NCI-H2171 (cell line): ENCODE results near the gene RMC1.
"Not testable (repeated sequence)": the region's sequence is repeated elsewhere in the genome, so short reads cannot be mapped to it uniquely, and the experiment has no call there.

Source experiments
- DNase-seq: peaks from one replicate; lab custom pipeline; 2025; lab: John Stamatoyannopoulos, UW

RMC1 gene

DNA sequence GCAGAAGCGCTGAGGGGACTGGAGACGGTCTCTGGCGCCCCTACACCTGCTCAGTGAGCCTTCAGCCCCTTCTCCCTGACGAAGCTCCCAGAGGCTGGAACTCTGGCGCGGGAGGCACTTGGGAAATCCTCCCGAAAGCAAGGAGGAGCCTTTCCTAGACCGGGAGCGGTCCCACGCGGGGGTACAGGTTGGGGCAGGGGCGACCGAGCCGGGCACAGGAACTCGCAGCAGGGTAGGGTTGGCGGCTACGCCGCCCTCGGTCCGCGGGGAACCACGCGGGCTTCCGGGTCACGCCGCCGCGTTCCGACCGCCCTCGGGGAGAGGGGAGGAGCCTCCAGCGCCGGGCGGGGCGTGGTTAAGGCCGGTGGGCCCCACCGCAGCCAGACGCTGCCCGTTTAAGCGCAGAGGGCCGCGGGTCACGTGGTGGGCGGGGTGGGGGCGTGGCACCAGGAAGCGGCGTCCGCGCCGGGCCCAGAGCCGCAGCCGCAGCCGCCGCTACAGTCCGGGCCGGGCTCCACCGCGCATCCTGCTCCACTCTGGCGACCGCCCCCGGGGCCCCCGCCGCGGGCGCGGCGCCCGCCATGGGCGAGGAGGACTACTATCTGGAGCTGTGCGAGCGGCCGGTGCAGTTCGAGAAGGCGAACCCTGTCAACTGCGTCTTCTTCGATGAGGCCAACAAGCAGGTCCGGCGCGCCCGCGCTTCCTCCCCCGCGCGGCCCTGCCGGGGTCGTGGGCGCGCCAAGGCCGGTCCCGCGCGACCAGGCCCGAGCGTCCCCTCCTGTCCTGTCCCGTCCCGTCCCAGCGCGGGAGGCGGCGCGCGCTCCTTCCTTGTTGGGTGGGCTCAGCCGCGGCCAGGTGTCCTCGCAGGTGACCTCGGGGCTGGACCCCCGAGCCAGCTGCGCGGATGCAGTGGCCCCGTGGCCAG lies at the start of gene RMC1:
RMC1 (plus strand) TSS at position 474 of the 925 bp plus-strand sequence; CDS start at position 582, 108 bp downstream.
- DNase-seq: peak; percentile 94

DNA sequence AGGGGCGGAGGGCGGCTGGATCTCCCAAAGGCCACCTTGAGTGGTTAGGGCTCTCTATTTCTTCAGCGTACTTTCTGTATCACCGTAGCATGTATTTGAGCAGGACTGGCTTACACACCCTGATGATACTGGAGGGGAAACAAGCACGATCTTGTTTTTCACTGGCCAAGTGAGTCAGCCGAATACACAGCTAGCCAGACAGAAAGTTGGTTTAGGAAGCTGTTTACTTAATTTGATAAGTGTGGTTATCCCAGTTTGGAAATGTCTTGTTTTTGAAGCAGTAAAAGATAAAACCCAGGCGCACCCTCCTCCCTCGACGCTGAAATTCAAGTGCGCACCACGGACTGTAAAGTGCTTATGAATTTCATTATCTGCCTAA lies 49.6 kb upstream of the RMC1 start:
- DNase-seq: no peak

DNA sequence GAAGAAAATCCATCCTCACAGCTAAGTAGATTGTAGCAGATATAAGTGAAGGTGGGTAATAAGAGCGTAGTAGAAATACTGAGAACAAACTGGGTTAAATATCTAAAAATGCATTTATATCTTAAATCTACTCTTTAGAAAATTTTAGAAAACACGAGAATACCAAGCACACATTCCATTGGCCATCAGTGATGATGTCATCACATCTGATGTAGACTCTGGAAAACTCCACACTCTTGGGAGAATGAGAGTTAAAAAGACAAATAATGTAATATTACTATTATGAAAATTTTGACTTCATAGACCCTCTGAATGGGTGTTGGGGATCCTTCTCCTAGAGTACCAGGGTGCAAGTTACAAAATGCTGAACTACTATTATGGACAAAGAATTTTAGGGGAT lies 46.5 kb upstream of the RMC1 start:
- DNase-seq: no peak

DNA sequence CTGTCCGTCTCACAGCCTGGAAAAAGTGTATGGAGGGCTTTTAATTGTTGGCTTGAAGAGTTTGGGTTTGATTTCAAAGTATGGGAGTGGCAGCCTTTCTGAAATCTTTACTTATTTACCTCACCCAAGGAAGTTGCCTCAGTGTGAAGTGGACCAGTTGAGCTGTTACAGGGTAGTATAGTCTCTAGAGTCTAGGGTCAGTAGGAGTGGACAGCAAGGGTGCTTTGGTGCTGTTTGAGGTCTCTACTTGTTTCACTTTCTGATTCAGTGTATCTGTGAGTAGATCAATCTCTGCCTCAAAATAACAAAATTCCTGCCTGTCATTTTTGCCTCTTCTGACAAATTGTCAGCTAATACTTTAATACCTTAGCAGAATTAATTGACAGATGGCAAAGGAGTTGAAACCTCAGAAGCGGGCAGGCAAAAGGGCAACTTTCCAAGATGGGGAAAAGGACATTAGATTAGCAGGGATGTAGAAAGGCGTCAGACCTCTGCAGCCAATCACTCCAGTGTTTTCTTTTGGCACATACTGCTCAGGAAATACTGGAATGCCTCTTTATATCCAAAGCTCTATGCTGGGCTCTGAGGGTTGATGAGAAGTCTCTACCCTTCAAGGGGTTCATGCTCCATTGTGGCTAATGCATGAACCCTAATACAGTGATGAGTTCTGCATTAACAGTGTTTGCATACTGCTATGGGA lies 44.3 kb upstream of the RMC1 start:
- DNase-seq: no peak

DNA sequence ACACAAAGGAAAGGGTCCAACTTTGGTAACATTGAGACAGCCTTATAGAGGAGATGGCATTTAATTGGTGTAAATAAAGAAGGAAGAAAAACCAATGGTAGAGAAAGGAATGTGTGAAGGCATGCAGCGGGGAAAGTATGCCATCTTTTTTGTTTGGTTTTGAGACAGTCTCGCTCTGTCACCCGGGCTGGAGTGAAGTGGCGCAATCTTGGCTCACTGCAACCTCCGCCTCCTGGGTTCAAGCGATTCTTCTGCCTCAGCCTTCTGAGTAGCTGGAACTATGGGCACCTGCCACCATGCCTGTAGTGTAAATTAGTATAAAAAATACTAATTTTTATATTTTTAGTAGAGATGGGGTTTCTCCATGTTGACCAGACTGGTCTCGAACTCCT lies 43.8 kb upstream of the RMC1 start:
- DNase-seq: no peak

DNA sequence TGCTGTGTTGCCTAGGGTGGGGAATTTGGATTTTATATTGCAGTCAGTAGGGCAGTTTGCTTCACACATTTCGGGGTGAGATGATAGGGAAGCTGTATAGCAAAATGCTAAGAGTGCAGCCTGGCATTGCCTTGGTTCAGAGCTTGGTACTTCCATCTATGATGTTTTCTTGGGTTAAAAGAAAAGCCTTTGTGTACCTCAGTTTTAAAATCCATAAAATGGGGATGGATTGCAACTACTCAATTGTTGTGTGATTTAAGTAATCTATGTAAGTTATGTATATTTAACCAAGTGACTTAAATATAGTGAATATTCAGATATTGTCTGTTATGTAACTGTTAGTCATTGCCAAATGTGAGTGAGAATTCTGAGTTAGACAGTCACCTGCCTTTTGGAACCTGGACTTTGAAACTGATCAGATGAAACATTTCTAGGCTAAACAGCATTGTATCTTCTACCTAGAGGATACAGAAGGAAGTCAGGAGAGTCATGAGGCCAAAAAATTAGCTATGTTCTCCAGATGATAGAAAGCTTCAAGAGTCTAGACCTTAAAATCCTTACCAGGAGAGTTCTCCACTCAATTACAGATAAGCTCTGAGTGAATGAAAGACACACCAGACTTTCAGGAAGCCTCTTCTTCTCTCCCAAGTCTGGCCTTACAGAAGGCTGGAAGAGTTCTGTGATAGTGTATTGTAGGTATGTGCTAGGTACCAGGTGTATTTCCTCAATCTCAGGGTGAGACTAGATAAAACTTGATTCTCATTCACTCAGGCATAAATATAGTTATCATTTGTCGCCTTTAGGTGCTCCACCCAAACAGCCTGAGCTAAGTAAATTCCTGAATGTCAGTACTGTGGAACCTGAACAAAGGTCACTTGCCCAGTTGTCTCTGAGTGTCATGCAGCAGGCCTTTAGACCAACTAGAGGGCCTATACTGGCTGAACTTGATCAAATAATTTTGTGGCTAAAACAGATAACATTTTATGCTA lies 42.7 kb upstream of the RMC1 start:
- no peak for DNase-seq

DNA sequence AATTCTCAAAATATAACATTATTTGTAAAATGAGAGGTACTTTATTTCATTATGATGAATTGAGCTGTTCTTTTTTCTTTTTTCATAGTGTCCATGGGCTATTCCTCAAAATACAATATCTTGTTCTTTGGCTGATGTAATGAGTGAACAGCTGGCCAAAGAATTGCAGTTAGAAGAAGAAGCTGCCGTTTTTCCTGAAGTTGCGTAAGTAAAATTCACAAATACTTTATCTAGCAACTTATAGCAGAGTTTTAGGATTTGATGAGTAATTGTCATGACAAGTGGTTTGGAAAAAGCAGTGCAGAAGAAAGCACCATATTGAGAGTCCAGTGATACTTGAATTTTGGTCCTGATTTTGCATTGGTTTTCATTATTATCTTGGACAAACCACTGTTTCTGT lies 40.4 kb upstream of the RMC1 start:
- DNase-seq: no peak

DNA sequence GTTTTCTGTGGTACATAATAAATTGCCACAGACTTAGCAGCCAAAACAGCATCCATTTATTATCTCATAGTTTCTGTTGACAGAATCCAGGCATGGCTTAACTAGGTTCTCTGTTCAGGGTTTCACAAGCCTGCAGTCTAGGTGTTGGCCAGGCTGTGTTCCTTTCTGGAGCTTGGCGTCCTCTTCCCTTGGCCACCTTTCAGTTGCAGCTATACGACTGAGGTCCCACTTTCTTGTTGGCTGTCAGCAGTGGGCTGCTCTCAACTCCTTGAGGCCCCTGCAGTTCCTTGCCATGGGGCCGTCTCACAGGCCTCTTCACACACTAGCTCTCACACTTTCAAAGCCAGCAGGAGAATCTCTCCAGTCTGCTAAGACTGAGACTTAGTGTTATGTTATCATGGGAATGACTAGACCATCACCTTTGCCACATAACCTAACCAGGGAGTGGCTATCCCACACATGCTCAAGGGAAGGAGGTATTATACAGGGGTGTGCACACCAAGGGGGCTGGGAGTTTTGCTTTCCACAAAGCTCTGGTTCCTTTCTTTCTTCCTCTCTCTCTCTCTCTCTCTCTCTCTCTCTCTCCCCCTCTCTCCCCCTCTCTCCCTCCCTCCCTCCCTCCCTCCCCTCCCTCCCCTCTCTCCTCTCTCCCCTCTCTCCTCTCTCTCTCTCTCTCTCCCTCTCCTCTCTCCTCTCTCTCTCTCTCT lies 34.4 kb upstream of the RMC1 start:
- no peak for DNase-seq

DNA sequence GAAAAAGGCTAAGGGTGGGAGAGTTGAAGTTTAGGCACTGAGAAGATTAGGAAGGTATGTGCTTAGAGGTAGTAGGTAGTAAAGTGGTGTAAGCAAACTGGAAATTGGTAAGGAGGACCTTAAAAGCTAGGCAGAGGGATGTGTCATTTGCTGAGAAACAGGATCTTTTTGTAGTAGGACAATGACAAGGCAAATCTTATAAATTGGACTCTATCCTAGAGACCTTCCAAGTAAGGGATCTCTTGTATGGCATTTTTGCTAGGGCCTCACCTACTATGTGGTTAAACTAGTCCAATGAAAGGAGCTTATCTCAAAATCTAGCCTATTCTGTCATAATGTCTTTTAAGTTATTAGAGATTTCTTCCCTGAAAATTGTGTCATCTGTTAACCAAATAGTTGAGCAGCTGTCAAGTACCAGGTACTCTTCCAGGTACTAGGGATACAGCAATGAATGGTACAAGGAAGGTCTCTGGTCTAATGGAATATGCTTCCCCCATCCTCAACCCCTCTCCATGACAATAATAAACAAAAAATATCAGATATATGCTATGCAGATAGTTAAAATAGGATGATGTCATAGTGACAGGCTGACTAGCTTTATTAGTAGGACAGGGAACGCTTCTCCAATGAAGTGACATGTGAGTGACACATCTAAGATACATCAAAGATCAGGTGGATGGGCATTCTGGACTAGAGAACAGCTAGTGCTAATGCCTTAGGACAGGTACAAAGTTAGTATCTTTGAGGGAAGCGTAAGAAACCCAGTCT lies 32.5 kb upstream of the RMC1 start:
- no peak for DNase-seq

DNA sequence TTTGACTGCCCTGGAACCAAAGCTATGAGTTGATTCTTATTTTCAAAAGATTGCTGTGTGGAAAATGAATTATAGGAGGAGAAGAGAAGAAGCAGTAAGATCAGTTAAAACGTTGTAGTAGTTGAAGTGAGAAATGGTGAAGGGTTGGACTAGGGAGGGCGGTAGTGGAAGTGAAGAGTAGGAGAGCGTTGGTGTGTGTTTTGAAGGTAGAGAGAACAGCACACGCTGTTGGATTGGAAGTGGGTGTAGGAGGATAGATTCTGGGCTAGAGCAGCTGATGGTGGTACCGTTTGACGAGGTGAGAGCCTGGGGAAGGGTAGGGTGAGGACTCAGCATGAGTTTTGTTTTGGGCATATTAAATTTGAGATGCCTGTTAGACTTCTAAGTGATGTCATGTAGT lies 31.8 kb upstream of the RMC1 start:
- DNase-seq: no peak

DNA sequence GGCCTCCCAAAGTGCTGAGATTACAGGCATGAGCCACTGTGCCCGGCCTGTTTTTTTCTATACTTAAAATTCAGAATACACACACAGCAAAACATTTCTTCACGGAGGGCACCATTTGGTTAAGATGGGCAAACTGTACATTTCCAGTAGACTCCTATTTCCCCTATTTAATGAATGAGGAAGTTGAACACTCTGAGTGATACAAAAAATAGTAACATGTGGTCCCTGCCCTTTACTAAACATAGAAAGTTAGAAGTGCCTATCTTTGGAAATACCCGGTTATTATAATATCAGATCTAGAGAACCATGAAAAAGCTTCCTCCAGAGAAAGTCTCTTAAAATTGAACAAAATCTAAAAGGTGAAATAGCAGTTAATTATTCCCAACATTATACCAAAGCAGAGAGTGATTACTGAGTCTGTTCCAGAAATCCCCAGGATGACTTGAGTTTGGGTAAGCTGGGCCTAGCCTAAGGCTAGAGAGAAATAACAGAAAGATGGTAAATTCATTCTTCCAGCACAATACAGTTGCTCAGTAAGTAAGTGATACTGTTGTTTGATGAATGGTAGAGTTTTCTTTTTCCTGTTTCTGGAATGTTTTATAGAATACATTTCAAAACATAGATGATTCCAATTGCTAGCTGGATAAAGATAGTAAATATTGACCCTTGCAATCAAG lies 23.3 kb upstream of the RMC1 start:
- no peak for DNase-seq

DNA sequence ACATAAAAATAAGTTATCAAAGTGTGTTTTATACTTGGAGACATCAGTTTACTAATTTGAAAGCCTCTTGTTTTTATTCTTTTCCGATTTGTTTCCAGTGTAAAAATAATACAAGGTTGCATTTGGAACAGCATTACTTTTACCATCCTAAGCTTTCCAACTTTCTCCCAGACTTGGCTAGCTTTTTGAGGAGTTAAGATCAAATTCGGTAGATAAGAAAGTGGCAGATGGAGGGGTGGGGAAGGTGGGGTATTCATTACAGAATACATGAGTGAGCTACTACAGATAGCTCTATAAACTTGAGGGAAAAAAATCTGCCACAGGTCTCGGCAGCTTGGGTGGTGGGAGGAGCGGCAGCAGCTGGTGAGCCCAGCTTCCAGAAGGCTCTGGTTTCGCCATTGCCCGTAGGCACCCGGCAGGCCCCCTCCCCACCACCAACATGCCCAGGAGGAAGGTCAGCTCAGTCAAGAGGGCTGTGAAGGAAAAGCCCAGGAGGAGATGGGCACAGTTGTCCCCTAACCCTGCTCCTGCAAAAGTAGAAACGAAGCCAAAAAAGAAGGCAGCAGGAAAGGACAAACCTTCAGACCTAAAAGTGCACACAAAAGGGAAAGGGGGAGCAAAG lies 18.6 kb upstream of the RMC1 start:
- DNase-seq: peak; percentile 91

DNA sequence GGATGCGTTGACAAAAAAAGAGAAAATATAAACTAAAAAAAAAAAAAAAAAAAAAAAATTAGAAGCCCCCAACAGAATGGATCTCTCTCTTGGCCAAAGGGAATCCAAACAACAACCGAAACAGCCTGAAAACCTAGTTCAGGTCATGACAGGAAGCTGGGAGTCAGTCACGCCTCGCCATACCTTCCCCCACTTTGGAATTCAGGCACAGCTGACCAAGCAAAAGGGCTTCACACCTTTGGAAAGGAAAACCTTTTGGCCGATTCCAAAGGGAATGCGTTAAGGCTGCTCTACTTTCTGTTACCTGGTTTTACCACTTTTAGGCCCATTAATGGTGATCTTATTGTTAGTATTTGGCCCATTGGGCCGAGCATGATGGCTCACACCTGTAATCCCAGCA lies 17.9 kb upstream of the RMC1 start:
- no peak for DNase-seq

DNA sequence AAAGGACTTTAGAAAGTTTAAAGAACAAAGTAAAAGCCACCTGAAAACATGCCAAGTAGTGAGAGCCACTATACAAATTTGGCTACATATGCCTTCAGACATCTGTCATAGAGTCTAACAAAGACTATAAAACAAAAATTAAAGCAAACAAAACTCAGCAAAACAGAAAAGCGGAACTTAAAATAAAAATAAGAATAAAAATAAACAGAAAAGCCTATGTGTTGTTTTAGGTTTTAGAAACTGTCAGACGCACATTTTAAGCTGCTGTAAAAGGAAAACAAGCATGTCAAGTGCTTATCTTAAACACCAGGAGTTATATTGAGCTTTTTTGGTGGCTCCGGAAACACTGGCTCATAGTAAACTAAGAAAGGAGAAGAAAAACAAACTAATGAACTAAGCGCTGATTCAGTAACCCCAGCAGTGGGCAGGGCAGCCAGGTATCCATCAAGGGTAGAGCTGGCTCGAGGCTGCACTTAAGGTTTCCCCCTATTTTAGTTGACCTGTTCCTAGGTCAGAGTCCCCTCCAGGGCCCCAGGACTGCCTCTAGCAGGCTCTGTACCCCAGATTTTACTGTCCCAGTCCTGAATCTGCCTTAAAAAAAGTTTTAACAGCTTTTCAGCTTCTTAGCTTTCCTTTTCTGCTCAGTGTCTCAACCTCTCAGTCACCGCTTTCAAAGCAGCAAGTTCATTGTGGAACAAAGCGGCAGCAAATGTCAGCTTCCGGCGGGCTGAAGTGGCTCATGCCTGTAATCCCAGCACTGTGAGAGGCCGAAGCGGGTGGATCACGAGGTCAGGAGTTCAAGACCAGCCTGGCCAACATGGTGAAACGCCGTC lies 15.4 kb upstream of the RMC1 start:
- DNase-seq: no peak

DNA sequence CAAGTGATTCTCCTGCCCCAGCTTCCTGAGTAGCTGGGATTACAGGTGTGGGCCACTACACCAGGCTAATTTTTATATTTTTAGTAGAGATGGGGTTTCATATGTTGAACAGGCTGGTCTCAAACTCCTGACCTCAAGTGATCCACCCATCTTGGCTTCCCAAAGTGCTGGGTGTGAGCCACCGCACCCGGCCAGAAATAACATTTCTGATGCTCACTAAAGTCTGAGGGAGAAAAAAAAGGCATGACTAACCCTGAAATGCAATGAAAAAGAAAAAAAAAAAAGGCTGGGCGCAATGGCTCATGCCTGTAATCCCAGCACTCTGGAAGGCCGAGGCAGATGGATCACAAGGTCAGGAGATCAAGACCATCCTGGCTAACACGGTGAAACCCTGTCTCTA lies 13.7 kb upstream of the RMC1 start:
- not testable (repeated sequence) for DNase-seq

DNA sequence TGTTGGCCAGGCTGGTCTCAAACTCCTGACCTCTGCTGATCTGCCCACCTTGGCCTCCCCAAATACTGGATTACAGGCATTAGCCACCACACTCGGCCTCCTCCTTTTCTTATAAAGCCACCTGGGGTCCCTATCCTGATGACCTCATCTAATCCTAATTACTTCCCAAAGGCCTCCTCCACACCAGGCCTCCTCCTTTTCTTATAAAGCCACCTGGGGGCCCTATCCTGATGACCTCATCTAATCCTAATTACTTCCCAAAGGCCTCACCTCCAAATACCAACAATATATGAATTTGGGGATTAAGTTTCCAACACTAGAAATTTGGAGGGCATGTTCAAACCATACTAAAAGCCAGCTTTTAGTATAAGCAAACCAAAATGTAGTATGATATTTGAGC lies 9.7 kb upstream of the RMC1 start:
- no peak for DNase-seq

DNA sequence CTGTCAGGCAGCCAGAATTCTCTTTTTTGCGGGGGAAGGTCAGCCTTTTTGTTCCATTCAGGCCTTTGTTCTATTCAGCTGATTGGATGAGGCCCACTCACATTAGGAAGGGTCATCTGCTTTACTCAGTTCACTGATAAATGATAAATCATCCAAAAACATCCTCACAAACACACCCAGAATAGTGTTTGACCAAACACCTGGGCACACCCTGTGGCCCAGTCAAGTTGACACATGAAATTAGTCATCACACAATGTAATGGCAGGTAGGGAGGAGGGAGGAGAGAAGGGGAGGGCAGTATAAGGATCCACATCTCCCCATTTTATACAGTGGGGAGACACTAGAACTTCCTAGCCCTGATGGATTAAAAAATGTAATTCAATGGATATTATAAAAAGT lies 8.3 kb upstream of the RMC1 start:
- no peak for DNase-seq

DNA sequence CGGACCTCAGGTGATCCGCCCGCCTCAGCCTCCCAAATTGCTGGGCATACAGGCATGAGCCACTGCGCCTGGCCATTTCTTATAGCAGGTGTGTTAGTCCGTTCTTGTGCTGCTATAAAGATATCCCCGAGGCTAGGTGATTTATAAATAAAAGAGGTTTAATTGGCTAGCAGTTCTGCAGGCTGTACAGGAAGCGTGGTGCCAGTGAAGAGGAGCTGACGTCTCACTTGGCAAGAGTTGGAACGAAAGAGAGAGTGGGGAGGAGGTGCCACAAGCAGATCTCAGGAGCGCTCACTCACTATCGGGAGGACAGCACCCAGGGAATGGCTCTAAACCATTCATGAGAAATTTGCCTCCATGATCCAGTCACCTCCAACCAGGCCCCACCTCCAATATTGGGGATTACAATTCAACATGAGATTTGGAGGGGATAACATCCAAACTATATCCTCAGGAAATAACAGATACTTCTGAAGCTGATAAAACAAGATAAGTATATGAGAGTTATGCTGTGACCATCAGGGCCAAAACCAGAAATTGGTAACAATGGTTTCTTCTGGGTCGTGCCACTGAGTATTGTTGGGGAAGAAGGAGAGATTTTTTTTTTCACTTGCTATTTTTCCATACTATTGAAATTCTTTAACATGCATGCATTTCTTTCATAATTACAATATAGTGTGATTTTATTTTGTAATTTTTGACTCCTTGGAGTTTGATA lies 7.4 kb upstream of the RMC1 start:
- DNase-seq: no peak
